HL-60 (cell line): ENCODE data around the gene AFTPH.

ENCODE experiments used
- DNase-seq, 2 experiments: peaks; one replicate each; pipeline ENCODE4 v3.0.0-alpha.2; 2010 to 2020; ENCODE audit warnings: low read depth in 1 of 2, low spot score in 1 of 2
- H3K27ac ChIP-seq: fragments of 250-450 bp; sonication (Bioruptor Pico); replicated peaks from 2 replicates; pipeline ENCODE4 v1.5.1; 2020; ENCODE audit warnings: mild to moderate bottlenecking, moderate library complexity
- H3K27me3 ChIP-seq: fragments of 250-450 bp; sonication (Bioruptor Pico); 2 replicates; pipeline ENCODE4 v1.5.1; 2021; ENCODE audit warnings: mild to moderate bottlenecking, moderate library complexity; ENCODE audit not compliant: insufficient read depth, poor library complexity, severe bottlenecking
- H3K4me3 ChIP-seq: replicated peaks from 2 replicates; pipeline ENCODE4 v1.5.1; 2011; ENCODE audit warnings: mild to moderate bottlenecking, control low read depth, low read length; ENCODE audit not compliant: insufficient read depth
- GABPA ChIP-seq: IDR thresholded peaks from 2 replicates; pipeline ENCODE4 v1.6.1; 2012; ENCODE audit warnings: low read depth
- POLR2AphosphoS5 ChIP-seq: IDR thresholded peaks from 2 replicates; pipeline ENCODE4 v1.6.1; 2012; ENCODE audit warnings: low read depth
- SPI1 ChIP-seq: IDR thresholded peaks from 2 replicates; pipeline ENCODE4 v1.6.1; 2012; ENCODE audit warnings: low read depth, mild to moderate bottlenecking, borderline replicate concordance
- TF ChIP-seq, protein P1 (sequence below): IDR thresholded peaks from one replicate; pipeline ENCODE4 v1.5.1; 2011; ENCODE audit warnings: low read length, control low read depth, inconsistent platforms; ENCODE audit not compliant: insufficient read depth
- TF ChIP-seq, protein P2 (sequence below): IDR thresholded peaks from 2 replicates; pipeline ENCODE4 v1.6.1; 2012; ENCODE audit warnings: low read depth; ENCODE audit not compliant: insufficient replicate concordance

The AFTPH gene

DNA sequence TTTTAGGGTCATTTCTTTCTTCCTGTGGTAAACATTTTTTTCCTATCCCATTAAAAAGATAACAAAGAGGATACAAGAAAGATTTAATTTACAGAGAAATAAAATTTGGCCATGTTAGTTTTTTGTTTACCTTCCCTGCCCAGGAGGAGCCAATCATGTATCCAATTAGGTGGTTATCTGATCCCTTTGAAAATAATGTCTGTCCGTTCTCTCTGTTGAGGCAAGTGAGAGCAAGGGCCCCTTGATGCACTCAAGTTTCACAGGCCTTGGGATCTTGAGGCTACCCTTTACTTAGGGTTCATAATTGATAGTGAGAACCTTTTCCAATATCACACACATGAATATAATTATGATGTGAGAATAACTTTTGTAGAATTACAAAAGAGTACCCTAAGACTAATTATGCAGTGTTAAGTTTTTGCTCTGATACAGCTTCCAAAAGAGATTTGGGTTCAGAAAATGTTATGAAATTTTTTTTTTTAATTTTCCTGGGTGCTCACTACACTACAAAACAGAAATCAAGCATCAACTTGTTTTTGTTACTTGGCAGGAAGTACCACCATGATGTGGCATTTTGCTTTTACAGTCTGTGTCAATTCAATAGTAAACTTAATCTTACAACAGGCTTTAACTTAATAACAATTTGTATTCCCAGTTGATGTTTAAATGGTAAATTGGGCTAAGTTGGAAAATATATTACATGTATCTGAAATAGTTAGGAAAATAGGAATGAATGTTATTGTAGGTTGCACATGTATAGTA lies 42.0 kb downstream of the AFTPH start:
- H3K27me3 ChIP-seq, result no peaks in the 10 kb centered on the region
- TF ChIP-seq SPI1, result no peak
- TF ChIP-seq, protein P1, sequence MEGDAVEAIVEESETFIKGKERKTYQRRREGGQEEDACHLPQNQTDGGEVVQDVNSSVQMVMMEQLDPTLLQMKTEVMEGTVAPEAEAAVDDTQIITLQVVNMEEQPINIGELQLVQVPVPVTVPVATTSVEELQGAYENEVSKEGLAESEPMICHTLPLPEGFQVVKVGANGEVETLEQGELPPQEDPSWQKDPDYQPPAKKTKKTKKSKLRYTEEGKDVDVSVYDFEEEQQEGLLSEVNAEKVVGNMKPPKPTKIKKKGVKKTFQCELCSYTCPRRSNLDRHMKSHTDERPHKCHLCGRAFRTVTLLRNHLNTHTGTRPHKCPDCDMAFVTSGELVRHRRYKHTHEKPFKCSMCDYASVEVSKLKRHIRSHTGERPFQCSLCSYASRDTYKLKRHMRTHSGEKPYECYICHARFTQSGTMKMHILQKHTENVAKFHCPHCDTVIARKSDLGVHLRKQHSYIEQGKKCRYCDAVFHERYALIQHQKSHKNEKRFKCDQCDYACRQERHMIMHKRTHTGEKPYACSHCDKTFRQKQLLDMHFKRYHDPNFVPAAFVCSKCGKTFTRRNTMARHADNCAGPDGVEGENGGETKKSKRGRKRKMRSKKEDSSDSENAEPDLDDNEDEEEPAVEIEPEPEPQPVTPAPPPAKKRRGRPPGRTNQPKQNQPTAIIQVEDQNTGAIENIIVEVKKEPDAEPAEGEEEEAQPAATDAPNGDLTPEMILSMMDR, result no peak
- TF ChIP-seq, protein P2, sequence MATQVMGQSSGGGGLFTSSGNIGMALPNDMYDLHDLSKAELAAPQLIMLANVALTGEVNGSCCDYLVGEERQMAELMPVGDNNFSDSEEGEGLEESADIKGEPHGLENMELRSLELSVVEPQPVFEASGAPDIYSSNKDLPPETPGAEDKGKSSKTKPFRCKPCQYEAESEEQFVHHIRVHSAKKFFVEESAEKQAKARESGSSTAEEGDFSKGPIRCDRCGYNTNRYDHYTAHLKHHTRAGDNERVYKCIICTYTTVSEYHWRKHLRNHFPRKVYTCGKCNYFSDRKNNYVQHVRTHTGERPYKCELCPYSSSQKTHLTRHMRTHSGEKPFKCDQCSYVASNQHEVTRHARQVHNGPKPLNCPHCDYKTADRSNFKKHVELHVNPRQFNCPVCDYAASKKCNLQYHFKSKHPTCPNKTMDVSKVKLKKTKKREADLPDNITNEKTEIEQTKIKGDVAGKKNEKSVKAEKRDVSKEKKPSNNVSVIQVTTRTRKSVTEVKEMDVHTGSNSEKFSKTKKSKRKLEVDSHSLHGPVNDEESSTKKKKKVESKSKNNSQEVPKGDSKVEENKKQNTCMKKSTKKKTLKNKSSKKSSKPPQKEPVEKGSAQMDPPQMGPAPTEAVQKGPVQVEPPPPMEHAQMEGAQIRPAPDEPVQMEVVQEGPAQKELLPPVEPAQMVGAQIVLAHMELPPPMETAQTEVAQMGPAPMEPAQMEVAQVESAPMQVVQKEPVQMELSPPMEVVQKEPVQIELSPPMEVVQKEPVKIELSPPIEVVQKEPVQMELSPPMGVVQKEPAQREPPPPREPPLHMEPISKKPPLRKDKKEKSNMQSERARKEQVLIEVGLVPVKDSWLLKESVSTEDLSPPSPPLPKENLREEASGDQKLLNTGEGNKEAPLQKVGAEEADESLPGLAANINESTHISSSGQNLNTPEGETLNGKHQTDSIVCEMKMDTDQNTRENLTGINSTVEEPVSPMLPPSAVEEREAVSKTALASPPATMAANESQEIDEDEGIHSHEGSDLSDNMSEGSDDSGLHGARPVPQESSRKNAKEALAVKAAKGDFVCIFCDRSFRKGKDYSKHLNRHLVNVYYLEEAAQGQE, result no peak
- TF ChIP-seq GABPA, result no peak
- no peak for TF ChIP-seq POLR2AphosphoS5
- H3K27ac ChIP-seq, result no peak overlapping the region
- DNase-seq, result no peak
- no peak overlapping the region for H3K4me3 ChIP-seq

DNA sequence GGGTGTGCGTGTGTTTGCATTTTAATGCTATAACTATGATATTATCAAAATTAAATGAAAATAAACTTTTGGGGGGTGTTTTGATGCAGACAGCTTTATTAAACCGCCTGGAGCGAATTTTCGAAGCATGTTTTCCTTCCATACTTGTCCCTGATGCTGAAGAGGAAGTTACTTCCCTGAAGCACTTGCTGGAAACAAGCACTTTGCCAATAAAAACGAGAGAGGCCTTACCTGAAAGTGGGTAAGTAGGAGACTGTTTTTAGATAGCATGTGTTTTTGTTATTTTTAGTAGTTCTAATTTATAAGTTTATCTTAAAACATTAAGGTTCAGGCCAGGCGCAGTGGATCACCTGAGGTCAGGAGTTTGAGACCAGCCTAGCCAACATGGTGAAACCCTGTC lies 43.3 kb downstream of the AFTPH start:
- no peak for TF ChIP-seq SPI1
- TF ChIP-seq, protein P1, result no peak
- TF ChIP-seq, protein P2, result no peak
- no peak for TF ChIP-seq GABPA
- no peak overlapping the region for H3K27ac ChIP-seq
- no peak for DNase-seq
- H3K27me3 ChIP-seq, result no peaks in the 10 kb centered on the region
- no peak overlapping the region for H3K4me3 ChIP-seq

DNA sequence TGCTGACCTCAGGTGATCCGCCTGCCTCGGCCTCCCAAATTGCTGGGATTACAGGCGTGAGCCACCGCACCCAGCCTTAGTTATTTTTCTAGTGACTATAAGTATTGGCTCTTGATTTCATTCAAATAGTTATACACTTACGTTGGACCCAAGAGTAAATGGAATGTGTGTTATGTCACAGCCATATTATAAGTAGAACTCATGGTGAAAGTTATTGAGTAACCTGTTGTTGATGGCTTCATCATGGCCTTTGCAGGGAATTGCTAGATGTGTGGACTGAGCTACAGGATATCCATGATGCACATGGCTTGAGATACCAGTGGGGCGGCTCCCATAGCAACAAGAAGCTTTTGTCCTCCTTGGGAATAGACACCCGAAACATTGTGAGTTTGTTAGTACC lies 44.7 kb downstream of the AFTPH start:
- TF ChIP-seq, protein P2, result no peak
- TF ChIP-seq SPI1, result no peak
- no peak for TF ChIP-seq GABPA
- TF ChIP-seq, protein P1, result no peak
- no peak for TF ChIP-seq POLR2AphosphoS5
- H3K27me3 ChIP-seq, result no peaks in the 10 kb centered on the region
- no peak for DNase-seq
- no peak overlapping the region for H3K27ac ChIP-seq
- no peak overlapping the region for H3K4me3 ChIP-seq
